Activated naive CD8-positive, alpha-beta T cell treated with anti-CD3 and anti-CD28 coated beads, Interleukin-2, amount 50 U/mL, for 16 hours (primary cell): ENCODE data around the gene LRRC7.
"Not testable (repeated sequence)": the region's sequence is repeated elsewhere in the genome, so short reads cannot be mapped to it uniquely, and the experiment has no call there.

Experiments used
- DNase-seq: peaks from one replicate; pipeline ENCODE4 v3.0.0-alpha.2; 2020; ENCODE audit warnings: low read depth, low spot score

LRRC7 gene

DNA sequence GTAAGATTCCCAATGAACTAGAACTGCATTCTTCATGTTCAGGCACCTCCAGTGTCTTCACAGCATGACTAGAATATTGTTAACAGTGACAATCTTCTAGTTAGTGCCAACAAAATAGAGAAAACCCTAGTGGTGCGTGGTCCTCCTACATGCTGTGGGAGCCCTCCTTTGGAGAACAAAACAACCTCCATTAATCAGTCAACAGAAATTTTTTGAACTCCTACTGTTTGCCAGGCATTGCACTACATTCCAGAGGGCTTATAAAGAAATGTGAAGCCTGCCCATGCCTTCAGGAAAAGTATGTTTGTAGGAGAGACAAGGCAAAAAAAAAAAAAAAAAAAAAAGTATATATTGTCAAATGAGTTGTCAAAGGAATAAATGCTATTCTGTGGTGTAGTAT, 385.0 kb downstream of the LRRC7 start:
- no peak for DNase-seq

DNA sequence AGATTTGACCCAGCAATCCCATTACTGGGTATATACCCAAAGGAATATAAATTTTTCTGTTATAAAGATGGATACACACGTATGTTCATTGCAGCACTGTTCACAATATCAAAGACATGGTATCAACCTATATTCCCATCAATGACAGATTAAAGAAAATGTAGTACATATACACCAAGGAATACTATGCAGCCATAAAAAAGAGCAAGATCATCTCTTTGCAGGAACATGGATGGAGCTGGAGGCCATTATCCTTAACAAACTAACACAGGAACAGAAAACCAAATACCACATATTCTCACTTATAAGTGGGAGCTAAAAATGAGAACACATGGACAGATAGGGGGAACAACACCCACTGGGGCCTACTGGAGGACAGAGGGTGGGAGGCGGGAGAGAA, 394.7 kb downstream of the LRRC7 start:
- DNase-seq: not testable (repeated sequence)

DNA sequence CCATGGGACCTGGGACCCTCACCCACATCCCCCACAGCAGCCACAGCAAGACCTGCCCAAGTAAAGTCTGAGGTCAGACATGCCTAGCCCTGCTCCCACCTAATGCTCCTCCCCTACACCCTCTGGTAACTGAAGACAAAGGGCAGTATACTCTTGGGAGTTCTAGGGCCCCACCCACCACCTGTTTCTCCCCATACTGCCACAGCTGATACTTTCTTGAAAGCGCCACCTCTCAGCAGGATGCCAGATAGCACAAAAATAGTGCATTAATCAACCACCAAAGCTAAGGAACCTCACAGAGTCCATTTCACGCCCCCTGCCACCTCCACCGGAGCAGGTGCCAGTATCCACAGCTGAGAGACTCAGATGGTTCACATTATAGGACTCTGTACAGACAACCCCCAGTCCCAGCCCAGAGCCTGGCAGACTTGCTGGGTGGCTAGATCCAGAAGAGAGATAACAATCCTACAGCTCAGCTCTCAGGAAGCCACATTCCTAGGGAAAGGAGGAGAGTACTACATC, 399.6 kb downstream of the LRRC7 start:
- no peak for DNase-seq

DNA sequence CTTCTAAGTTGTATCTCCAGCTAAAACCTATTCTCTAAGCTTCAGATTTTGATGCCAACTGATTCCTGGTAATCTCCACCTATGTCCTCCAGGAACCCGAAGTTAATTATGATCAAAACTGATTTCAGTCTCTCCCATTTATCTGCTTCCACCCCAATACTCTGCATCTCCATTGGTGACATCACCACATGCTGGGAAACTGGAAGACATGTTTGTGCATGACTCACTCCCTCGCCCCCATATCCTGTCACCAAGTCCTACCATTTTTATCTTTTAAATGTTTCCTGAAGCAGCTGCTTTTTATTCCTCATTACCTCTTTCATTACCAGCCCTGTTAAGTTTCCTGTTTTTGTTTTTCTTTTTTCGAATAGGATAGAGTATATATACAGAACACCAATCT, 409.2 kb downstream of the LRRC7 start:
- DNase-seq: no peak

DNA sequence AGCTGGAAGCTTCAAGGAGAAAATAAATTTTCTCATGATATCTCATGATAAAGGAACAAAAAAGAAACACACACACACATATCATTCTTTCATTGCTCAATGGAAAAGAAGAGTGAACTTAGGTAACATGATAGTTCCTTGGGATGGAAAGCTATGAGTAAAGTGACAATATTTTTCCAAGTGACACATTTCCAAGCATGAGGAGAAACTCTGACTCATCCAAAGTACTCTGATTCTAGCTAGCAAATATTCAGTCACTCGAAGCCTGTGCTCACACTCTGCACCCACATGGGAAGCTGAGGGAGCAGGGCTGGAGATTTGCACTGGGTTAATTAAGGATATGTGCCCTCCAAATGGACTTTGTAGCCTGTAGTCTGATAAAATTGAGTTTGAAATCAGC, 415.3 kb downstream of the LRRC7 start:
- DNase-seq: no peak

DNA sequence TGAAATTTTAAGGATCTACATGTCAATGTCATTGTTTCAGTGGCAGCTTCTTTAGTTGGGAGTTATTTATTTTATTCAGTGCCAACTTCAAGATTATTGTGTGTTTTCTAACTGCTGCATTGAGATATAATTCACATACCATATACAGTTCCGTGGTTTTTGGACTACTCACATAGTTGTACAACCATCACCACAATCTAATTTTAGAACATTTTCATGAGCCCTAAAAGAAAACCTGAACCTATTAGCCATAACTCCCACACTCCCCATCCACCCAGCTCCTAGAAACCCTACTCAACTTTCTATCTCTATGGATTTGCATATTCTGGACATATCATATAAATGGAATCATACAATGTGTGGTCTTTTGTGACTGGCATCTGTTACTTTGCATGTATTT, 417.7 kb downstream of the LRRC7 start:
- no peak for DNase-seq

DNA sequence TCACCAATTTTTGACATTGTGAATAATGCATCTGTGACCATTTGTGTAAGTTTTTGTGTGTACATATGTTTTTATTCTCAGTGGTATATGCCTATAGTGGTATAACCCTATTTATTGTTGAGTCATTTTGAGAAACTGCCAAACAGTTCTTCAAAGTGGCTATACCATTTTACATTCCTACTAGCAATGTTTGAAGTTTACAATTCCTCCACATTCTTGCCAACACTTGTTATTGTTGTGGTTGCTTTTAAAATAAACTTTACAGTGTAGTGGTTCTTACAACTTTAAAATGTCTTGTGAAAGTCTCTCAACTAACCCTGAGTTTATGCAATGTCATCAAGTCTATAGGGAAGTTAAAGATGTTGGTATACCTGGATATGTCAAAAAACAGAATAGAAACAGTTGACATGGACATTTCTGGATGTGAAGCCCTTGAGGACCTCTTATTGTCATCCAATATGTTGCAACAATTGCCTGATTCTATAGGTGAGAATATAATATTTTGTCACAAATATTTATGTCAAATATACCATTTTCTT, 418.2 kb downstream of the LRRC7 start:
- no peak for DNase-seq

DNA sequence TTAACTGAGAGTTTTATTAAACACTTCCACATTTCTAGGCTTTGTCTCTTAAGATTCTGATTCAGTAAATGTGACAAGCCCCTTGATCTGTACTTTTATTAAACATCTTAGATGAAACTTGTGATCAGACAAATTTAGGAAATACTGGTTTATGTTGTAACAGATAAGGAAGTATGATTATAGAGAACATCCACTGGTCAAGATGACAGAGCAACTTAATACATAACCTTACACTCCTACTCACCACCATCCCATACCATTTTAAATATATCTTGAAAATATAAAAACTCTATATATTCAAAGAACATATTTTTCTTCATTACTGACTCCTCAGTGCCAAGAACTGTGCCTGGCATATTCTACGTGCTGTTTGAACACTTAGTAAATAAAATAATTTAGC, 420.2 kb downstream of the LRRC7 start:
- no peak for DNase-seq

DNA sequence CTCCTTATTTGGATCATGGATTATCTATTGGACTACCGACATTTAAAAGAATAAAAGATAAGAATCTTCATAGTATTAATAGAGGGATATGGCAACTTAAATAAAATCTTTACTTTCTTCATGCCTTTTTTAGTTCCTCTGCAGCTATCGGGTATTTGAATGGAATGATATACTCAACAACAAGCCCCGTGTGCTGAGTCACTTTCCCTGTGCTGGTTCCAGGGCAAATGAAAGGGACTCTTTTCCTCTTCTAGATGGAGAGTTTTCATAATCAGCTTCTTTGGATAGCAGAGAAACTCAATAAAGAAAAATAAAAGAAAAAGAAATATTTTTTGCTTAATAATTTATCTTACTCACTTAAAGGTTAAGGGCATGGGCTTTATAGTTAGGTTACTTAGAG, 423.9 kb downstream of the LRRC7 start:
- DNase-seq: no peak

DNA sequence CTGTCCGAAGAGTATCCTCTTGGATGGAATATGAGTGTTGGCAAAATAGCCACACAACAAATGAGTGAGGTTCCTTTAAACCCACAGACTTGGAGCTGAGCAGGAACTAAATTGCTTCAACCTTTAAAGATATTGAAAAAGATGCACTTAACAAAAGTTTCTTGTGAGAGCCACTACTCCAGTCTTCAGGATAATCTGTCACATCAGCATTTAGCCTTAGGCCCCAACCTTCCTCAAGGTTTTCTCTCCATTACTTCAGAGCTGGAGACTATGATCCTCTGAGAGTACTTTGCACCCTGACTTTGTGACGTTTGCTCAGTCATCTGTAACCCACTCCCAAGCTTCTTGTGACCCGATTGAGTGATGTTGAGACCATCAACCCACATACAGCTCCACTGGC, 424.9 kb downstream of the LRRC7 start:
- DNase-seq: no peak

DNA sequence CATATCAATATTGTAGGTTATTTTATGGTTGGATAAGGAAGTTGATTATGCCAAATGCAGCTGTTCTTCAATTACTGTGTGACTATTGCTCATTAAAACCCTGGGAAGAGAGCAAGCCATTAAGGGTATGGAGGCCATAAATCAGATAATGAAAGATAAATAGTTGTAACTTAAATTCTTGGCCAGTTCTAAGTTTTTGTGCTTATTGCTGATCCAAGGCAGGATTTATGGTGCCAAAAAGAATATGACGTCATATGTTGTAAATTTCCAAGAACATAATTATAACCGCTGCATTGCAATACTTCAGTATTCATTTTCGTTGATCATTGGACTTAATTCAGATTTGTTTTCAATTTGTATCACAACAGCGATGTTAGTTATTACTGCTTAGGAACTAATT, 426.1 kb downstream of the LRRC7 start:
- no peak for DNase-seq

DNA sequence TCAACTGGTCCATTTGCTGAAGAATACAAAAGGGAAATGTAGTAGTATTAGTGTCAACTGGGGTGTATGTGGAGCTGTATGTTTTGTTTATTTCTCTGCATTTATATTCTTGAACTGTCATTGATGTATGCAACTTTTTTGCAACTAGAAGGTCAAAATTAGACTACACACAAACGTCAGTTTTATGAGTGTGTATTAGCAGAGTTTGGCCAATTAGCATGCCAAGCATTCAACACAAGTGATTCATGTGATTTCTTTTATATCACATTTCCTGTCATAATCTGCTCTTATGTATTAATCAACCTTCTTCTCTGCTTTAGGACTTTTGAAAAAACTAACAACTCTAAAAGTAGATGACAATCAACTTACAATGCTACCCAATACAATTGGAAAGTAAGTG, 426.5 kb downstream of the LRRC7 start:
- no peak for DNase-seq

DNA sequence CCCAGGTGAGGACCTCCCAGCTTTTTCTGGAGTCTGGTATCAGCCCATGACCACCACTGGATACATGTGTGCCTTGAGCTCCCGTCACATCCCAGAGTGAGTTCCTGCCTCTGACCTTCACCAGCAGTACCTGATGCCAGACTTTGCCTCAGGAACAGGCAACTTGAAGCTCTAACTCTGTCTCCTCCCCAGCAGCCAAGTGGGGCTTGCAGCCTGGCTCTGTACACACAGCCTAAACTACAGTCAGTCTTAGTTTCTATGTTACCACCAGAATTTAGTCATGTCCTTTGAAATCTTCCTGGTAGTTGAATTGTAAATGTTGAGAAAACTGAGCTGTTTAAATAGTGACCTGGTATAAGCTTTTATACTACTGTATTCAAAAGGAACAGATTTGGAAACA, 431.1 kb downstream of the LRRC7 start:
- DNase-seq: no peak

DNA sequence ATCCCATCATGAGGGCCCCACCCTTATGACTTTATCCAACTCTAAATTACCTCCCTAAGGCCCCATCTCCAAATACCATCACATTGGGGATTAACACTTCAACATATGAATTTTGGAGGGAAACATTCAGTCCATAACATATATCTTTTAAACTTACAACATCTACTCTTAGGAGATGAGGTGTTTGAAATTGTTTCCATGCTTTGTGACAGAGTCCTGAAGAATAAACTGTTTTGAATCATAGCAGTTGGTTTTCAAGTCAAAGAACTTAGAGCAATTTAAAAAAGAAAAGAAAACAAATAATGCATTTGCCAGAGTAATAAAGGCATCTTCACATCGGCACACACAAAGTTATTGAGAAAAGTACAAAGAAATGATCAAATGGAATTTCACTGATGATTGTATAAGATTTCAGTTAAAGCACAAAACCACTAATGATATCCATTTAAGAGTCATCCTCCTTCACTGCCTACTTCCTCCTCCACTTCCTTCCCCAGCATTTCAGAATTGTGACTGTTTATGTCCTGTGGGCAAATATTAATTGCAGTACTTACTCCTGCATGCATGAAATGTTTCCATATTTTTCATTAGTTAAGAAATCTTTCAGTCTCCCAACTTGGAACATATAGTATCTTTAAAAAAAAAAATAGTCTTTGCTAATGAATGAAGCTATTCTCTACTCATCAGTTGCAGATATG, 435.6 kb downstream of the LRRC7 start:
- no peak for DNase-seq

DNA sequence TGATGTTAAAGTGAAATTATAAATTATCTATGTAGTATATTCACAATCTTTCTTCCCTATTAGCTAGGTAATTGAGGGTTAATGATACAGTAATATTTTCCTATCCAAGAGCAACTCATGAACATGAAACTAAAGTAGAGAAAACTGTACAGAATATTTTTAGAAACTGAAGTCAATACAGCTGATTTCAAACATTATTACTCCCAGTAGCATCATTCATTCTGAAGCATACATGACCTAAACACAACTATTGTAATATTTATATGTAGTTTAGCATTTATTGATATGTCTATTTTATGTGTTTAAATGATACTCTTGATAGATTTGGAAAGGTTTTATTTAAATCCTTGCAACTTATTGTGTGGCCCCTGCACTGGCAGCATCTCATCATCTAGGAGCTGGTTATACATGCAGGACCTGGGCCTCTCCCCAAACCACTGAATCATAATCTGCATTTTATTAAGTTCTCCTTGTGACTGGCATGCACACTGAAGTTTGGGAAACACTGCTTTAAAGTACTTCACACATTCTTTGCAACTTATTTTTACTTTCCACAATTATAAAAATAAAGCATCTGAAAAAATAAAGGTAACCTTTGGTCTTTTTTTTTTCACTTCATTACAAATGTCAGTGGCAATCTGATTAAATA, 437.8 kb downstream of the LRRC7 start:
- DNase-seq: no peak

DNA sequence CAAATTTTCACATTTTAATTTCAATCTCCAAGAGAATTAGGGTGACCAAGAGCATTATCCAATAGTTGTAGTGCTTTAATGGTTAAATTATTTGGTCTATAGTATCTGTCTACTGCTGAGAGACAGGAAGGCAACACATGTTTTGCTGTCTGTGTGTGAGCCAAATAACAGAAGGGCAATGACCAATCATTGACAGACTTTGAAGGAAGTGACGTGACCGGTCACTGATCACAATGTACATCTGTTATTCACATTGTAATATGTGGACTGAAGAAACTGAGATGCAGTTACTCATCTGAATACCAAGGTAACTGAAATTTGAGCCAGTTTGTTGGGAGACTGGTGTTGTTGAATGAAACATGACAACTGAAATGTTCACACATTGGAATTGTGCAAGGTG, 440.9 kb downstream of the LRRC7 start:
- DNase-seq: no peak

DNA sequence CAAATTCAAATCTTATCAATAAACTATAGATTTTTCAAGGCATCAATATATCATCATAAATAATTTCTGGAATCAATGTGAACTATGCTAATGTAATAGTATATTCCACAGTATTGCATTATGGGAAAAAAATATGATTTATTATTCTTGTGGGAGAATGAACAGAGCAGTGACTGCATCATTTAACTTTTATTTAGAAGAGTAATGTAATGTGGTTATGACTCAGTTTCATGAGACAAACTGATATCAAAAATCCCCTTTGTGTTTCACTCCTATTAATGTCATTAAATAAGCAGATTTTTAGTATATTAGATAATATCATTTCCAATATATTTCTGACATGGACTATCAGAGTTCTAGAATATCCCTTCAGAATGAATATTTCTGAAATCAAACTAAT, 450.0 kb downstream of the LRRC7 start:
- DNase-seq: no peak

DNA sequence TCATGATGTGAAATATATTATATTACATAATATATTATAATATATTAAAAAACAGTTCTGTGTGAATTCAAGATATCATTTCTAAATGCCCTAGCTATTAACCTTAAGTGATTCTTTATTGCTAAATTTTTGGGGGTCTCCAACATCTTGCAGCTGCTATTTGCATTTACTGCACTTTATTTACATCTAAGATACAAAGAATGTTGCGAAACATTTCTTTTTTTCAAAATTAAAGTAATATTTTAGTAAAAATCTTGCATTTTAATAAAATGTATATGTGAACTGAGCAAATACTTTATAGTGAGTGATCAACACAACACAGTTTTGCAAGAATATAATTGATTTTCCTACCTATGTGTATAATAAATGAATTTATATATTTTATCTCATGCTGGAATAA, 456.6 kb downstream of the LRRC7 start:
- DNase-seq: no peak

DNA sequence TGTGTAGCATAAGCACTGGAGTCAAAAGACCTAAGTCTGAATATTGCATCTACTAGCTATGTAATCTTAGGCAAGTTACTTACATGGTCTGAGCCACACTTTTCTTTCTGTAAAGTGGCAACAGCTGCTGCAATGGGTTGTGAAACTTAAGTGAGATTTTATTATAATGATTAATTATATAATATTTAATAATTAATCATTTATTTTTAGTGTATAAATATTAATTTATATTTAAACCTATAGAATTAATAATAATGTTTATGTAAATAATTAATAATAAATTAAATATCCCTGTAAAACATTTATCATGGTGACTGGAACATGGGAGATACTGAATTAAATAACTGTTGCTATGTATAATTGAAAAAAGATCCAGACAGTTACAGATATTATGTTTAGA, 457.3 kb downstream of the LRRC7 start:
- DNase-seq: no peak

DNA sequence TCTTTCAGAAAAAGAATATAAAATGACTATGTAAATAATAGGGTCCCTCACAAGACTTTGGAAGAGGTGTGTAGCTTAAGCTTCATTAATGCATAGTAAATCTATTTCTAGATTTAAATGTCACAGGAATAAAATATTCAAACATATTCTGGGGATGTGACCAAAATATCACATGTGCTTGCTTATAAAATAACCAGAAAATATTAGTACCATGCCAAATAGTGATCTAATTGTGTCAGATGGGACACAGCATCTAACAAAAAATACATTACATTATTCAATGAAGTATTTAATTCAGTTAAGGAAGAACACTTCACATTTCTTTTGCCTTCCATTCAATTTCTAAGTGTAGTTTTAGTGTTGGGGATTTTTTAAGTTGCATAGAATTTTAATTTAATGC, 458.1 kb downstream of the LRRC7 start:
- DNase-seq: no peak

DNA sequence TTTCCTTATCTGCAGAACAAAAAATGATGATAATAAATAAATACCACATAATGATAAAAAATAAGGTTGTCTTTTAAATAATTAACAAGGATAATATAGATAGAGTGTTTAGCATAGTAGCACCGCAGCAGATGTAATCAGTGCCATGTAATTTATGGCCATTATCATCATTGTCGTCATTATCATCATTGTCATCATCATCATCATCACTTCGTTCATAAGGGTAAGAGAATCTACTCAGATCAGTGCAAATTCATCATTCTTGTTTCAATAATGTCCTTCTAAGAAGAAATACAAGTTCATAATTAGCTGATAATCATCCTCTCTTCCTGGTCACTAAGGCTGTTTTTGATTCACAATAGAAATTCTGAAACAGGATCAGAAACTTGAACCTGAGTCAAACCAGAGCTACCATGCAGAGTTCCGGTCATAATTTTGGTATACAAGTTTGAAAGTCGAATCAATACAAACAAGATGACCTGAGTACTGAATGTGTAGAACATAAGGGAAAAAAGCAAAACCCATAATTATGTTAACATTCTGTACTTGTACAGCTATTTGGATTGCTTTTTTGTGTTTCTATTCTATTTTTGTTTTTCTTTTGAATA, 465.6 kb downstream of the LRRC7 start:
- DNase-seq: no peak

DNA sequence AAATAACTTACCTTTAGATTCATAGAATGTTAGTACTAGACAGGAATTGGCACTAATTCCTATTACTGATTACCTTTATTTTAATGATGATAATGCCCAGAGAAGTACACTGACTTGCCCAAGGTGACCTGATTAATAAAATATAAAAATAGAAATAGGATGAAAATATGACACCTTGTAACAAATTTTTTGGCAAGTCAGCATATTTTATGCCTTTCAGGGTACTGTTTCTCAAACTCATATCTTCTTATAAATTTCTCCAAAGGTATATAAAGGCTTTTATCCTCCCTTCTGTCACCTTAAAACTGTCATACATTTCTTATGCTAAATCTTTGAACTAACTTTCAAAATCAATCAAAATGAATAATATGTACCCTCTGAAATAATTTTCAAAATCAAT, 466.2 kb downstream of the LRRC7 start:
- DNase-seq: no peak

DNA sequence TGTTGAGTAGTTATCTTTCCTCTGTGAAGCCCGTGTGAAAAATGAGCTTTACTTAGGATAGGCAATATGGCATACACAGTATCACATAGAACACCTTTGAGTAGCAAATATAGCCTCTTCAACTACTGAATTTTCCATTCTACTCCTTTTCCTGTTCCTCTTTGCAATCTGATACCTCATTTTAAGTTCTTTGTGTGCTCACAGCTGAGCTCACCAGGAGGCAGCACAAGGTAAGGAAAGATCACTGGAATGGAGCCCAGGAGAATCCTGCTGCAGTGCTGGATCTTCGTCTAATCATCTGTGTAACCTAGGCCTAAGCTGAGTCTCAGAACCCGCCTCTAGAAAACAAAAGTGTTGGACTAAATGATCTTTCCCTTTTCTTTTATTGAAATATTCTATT, 466.7 kb downstream of the LRRC7 start:
- DNase-seq: no peak
